ENCODE results near the gene POLR2L. TPM values are rescaled to one million over a fixed set of nuclear protein-coding genes. Genes with fewer than 3 reads are reported as not detected.
A peak's percentile ranks its signal among the peaks of the same experiment; 100 is the strongest.

POLR2L gene
- polyA plus RNA-seq, 1 of the 3 experiments (the other 2 are of a cell fraction), result 540 TPM

DNA sequence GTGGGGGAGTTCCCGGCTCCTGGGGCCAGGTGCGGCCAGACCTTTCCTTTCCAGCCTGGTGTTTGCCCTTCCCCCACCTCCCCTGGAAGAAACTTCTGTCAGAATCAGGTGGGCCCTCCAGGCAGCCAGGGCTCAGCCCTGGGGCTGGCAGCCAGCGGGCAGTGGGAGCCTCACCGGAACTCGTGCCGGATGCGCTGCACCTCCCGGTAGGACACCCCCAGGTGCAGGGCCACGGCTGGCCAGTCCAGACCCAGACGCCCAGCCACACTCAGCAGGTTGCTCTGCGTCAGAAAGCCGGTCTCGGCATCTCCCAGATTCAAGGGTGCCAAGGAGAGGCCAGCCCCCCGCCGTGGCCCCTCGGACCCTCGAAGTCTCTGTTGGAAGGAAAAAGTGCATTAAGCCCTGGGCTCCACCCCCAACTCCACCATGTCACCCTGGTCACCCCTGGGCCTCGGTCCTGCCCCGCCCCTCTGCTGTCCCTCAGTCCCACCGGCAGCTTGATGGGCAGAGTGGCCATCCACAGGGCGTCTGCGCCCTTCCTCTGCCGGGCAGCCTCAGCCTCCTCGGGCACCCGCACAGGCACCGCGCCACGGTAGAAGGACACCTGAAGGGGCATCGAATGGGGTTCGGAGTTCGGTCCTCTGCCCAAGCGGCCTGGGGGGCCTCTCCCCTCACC is 42.5 kb downstream of the POLR2L start (continued):
- TF ChIP-seq POLR2AphosphoS5 (IDR thresholded peaks at IDR 0.05; ENCODE audit: low read depth, low read length), result no peak

DNA sequence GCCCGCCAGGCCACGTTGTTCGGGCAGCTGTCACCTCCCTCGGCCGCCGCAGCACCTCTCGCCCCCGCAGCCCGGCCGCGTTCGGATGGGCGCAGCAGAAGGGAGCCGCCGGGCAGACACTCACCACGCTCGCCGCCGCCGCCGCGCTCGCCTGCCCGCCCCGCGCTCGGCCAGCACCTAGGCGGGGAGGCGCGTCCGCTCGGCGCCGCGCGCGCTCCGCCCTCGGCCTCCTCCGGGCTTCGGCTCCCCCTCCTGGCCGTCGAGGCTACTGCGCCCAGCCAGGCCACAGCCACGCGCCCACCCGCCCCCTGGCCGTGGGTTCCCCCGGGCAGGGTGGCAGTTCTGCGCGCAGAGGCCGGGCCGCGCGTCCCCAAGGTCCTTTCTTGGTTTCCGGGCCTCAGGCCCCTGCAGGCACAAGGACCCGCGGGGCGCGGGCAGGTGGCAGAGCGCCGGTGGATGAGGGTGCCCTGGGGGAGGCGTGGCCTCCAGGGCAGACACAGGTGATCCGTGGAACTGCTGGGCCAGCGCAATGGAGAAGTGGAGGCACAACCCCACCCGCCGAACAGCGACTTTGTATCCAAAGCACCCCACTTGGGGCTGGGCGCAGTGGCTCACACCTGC is 44.1 kb downstream of the POLR2L start, which contains the start of gene SLC25A22:
Gene SLC25A22, minus strand, starts transcription at position 189 of the 621 bp plus-strand sequence. CDS start 3,275 bp downstream, outside the sequence.
- H3K9ac ChIP-seq, result peak within 1 kb of the TSS; percentile 87
- no peaks in the 10 kb centered on the region for H3K9me2 ChIP-seq
- H4K20me1 ChIP-seq (ENCODE audit: insufficient read depth), result no peaks in the 10 kb centered on the region
- TF ChIP-seq EZH2phosphoT487 (IDR thresholded peaks at IDR 0.05; ENCODE audit: borderline replicate concordance, low read depth) (no peak), MXI1 (IDR thresholded peaks at IDR 0.05; ENCODE audit: low read depth, low read length) (peak; percentile 14), SMC3 (IDR thresholded peaks at IDR 0.05; ENCODE audit: low read depth, low read length) (peak; percentile 37), RAD21 (IDR thresholded peaks at IDR 0.05; ENCODE audit: low read length) (peak; percentile 49), CTCF (IDR thresholded peaks at IDR 0.05) (peak; percentile 61)
- ChIA-PET POLR2A (interaction anchor here (2.2 kb wide), 1 partner anchor 11 kb away, joined by 14 read pairs; the partner anchor contains the start of gene RPLP2), CTCF (interaction anchor here (0.7 to 6.3 kb wide), 5 partner anchors 11 to 23 kb away, joined by 3 to 43 read pairs (median 4); no protein-coding TSS in a partner anchor)
- no peak within 1 kb of the TSS; the same call in 1 of the 2 replicates for H2AFZ ChIP-seq (ENCODE audit: low read depth)
- H3K4me1 ChIP-seq (ENCODE audit: control insufficient read depth in 1 of 2, insufficient read depth in 2 of 2, low read depth in 1 of 2, low read length in 1 of 2), result peaks cover 8 to 40% of the 10 kb centered on the region in 2 experiments; a peak in 2 of 4 replicates
- DNase-seq, result peak; percentile 98
- no peaks in the 10 kb centered on the region for H3K27me3 ChIP-seq (ENCODE audit: insufficient read depth)
- WGBS (ENCODE audit: low lambda C conversion rate), result 68% methylated on average over 4 of the region's 69 CpGs
- H3F3A ChIP-seq (replicated peaks; ENCODE audit: insufficient read depth), result peaks cover 14% of the 10 kb centered on the region
- peak within 1 kb of the TSS; percentile 100 for H3K4me2 ChIP-seq
- no peaks in the 10 kb centered on the region for H3K9me3 ChIP-seq
- H3K4me3 ChIP-seq (ENCODE audit: low read depth in 2 of 2, low read length in 1 of 2), result peak within 1 kb of the TSS; percentile 90 to 92
- peaks cover 24% of the 10 kb centered on the region for H3K79me2 ChIP-seq (ENCODE audit: insufficient read depth)
- peak within 1 kb of the TSS; percentile 93 for H3K27ac ChIP-seq (ENCODE audit: low read depth in 2 of 2, low read length in 1 of 2)
- H3K36me3 ChIP-seq (replicated peaks in 1 of 2; ENCODE audit: control insufficient read depth in 1 of 2, insufficient read depth in 2 of 2, low read length in 1 of 2), result peaks cover 0 to 50% of the 10 kb centered on the region in 2 experiments

- peaks cover 20% of the 10 kb centered on the region for H3K79me2 ChIP-seq (ENCODE audit: insufficient read depth)
- H3K9me2 ChIP-seq, result no peaks in the 10 kb centered on the region
- H3K9ac ChIP-seq, result peak overlapping the region; percentile 87
- H3K4me1 ChIP-seq (ENCODE audit: control insufficient read depth in 1 of 2, insufficient read depth in 2 of 2, low read depth in 1 of 2, low read length in 1 of 2), result peaks cover 8 to 40% of the 10 kb centered on the region in 2 experiments; a peak in 2 of 4 replicates
- peaks cover 14% of the 10 kb centered on the region for H3F3A ChIP-seq (replicated peaks; ENCODE audit: insufficient read depth)
- peak; percentile 92 for DNase-seq
- no peak overlapping the region; the same call in 1 of the 2 replicates for H2AFZ ChIP-seq (ENCODE audit: low read depth)
- H3K27me3 ChIP-seq (ENCODE audit: insufficient read depth), result no peaks in the 10 kb centered on the region
- CTCF ChIA-PET, result interaction anchor here (0.6 to 6.3 kb wide), 7 partner anchors 11 to 69 kb away, joined by 3 to 43 read pairs (median 3); no protein-coding TSS in a partner anchor
- POLR2A ChIA-PET, result interaction anchor here (1.5 to 2.2 kb wide), 2 partner anchors 11 to 22 kb away, joined by 5 to 14 read pairs; partner anchors contain the start of genes PNPLA2 and RPLP2
- WGBS (ENCODE audit: low lambda C conversion rate), result 0% methylated on average over 15 of the region's 57 CpGs
- peak overlapping the region; percentile 93 for H3K27ac ChIP-seq (ENCODE audit: low read depth in 2 of 2, low read length in 1 of 2)
- 0 out of 2 replicates have a peak, but pooled peaks have one; percentile 7 for TF ChIP-seq ZBTB33 (IDR thresholded peaks at IDR 0.05; ENCODE audit: borderline replicate concordance, low read depth)
- peak; percentile 71 for TF ChIP-seq MAX (IDR thresholded peaks at IDR 0.05; ENCODE audit: low read depth)
- peak; percentile 29; the same call in 1 of the 2 replicates for TF ChIP-seq ELF1 (IDR thresholded peaks at IDR 0.05)
- peak in 1 of 2 experiments; percentile 10; a peak in 1 of 4 replicates for TF ChIP-seq EP300 (IDR thresholded peaks at IDR 0.05; ENCODE audit: borderline replicate concordance in 1 of 2, low read depth in 1 of 2, low read length in 1 of 2)
- TF ChIP-seq, protein P1, sequence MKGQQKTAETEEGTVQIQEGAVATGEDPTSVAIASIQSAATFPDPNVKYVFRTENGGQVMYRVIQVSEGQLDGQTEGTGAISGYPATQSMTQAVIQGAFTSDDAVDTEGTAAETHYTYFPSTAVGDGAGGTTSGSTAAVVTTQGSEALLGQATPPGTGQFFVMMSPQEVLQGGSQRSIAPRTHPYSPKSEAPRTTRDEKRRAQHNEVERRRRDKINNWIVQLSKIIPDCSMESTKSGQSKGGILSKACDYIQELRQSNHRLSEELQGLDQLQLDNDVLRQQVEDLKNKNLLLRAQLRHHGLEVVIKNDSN (IDR thresholded peaks at IDR 0.05; ENCODE audit: borderline replicate concordance, low read depth), result no peak
- no peak for TF ChIP-seq TCF12 (IDR thresholded peaks at IDR 0.05)
- TF ChIP-seq YY1 (IDR thresholded peaks at IDR 0.05; ENCODE audit: low read depth), result no peak
- peak; percentile 20 for TF ChIP-seq SIN3A (IDR thresholded peaks at IDR 0.05; ENCODE audit: borderline replicate concordance, low read depth, low read length)
- peak; percentile 53 for TF ChIP-seq POLR2AphosphoS5 (IDR thresholded peaks at IDR 0.05; ENCODE audit: low read depth, low read length)
- H3K36me3 ChIP-seq (replicated peaks in 1 of 2; ENCODE audit: control insufficient read depth in 1 of 2, insufficient read depth in 2 of 2, low read length in 1 of 2), result peaks cover 0 to 48% of the 10 kb centered on the region in 2 experiments
- no peaks in the 10 kb centered on the region for H3K9me3 ChIP-seq
- H3K4me2 ChIP-seq, result peak overlapping the region; percentile 100
- H3K4me3 ChIP-seq (ENCODE audit: low read depth in 2 of 2, low read length in 1 of 2), result peak overlapping the region; percentile 90 to 92
- H4K20me1 ChIP-seq (ENCODE audit: insufficient read depth), result no peaks in the 10 kb centered on the region
These were observed 44.8 kb downstream of the POLR2L start for GRCh38 chr11:797296-798092.

All from SK-N-SH (cell line).